GM21529 (cell line): Measurements from ENCODE around the gene SLC25A31.

Experiments
- ATAC-seq: cut with Tn5 transposase; IDR thresholded peaks from one replicate; pipeline ENCODE4 v1.9.1; 2021; ENCODE audit not compliant: unreplicated experiment

Gene SLC25A31

DNA sequence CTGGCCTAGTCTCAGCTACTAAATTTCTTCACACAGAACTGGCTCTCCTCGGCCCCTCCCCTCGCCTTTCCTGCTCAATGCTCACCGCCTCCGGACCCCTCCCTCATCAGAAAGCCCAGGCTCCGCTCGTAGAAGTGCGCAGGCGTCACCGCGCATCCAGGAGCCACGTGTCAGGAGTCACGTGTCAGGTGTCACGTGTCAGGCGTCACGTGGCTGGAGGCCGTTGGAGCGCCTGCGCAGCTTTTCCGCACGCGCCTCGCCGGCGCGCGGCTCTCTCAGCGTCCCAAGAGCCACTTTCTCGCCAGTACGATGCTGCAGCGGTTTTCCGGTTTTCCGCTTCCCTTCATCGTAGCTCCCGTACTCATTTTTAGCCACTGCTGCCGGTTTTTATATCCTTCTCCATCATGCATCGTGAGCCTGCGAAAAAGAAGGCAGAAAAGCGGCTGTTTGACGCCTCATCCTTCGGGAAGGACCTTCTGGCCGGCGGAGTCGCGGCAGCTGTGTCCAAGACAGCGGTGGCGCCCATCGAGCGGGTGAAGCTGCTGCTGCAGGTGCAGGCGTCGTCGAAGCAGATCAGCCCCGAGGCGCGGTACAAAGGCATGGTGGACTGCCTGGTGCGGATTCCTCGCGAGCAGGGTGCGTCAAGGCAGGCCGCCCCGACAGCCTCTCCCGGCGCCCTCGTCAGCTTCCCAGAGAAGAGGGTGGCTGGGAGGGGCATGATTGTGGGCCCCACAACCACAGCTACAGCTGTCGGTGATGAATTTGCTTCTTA is at the start of gene SLC25A31:
Gene SLC25A31 (plus strand): TSS at position 259 of the 772 bp plus-strand sequence. CDS start 146 bp downstream, at position 405.
- no peak for ATAC-seq

DNA sequence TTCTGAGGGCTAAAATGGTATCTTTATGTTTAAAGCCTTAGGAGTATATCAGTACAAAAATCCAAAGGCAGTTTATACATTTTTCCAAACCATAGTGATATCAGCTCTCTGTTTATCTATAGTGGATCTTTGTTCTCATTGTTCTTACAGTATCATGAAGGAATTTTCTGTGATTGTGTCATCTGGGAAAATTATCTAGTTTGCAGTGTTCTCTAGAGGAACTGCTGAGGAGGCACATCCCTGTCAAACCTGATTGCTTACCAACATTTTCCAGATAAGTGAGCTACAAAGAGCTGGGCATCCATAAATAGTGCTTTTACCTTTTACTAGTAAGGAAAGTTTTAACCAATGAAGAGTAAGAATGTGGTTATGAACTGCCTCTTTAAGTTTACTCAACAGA is 44.9 kb upstream of the SLC25A31 start:
- ATAC-seq, result no peak

- no peak for ATAC-seq
Measured at GRCh38 chr4:127686658-127687057, 43.5 kb upstream of the SLC25A31 start.

DNA sequence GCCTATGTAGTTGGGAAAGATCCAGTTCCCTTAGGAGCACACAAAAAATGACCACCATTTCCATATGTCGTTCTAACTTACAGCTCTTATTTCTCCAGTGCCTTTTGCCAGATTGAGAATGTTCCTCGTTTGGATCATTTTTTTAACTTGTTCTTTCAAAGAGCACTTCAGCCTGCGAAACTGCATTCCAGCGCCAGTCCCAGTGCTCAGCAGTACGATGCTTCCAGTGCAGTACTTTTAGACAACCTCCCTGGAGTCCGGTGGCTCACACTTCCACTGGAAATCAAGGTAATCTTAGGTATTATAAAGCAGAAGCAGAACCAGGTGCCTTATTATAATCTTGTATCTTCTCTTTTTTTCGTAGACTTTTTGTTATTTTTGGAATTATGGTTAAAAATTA is 42.6 kb upstream of the SLC25A31 start:
- no peak for ATAC-seq

DNA sequence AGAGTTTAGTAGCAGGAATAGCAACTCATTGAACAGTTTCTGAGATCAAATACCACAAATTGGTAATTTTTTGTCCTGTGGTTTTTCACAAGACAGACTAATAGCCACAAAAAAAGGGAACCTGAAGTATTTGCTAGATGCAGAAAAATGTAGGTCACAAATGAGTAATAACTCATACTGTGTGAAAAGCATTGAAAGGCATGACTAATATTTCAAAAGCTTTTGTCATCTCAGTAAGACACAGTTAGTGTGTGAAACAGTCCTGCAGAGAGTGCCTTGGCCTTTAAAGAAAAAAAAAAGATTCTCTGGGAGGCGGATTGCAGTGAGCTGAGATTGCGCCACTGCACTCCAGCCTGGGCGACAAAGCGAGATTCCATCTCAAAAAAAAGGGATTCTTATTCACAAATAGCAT is 31.4 kb upstream of the SLC25A31 start:
- ATAC-seq, result peak; percentile 100

- ATAC-seq, result no peak
Measured at GRCh38 chr4:127708985-127709384, 21.2 kb upstream of the SLC25A31 start.

GRCh38 chr4:127709456-127709855 is 20.7 kb upstream of the SLC25A31 start:
- no peak for ATAC-seq

DNA sequence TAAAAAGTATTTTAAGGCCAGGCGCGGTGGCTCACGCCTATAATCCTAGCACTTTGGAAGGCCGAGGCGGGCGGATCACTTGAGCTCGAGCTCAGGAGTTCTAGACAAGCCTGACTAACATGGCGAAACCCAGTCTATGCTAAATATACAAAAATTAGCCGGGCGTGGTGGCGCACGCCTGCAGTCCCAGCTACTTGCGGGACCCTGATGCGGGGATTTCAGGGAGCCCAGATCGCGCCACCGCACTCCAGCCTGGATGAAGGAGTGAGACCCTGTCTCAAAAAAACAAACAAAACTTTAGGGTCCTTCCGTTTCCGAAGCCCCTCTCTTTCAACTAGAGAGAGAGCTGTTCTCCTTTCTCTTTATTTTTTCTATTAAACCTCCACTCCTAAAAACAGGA is 1.2 kb downstream of the SLC25A31 start:
- no peak for ATAC-seq

DNA sequence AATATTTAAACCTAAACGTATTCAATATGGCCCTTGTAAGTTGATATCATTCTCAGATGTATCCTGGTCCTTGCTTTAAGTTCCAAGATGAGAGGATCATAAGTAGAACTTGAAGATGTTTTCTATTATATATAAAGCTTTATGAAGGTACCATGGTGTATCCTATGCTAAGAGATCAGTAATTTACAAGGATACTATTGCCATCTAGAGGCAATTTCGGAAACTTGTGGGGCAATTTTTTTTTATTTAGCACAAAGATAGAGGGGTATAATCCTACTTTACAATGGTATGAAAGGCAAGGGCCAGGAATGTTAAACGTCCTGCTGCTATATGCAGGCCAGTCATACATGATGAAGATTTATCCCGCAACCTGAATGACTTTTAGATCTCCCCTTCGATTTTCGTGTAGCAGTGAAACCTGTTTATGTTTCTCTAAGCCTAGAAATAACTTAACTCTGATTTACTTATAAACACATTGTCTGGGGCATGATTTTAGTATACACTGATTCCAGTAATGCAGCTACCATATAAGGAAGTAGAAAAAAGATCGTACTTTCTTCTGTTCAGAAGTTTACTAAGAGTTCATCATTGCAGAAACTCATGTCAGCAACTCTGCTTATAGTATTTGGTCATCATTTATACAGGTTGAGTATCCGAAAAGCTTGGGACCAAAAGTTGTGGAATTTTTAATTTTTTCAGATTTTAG is 2.6 kb downstream of the SLC25A31 start:
- peak; percentile 86 for ATAC-seq

DNA sequence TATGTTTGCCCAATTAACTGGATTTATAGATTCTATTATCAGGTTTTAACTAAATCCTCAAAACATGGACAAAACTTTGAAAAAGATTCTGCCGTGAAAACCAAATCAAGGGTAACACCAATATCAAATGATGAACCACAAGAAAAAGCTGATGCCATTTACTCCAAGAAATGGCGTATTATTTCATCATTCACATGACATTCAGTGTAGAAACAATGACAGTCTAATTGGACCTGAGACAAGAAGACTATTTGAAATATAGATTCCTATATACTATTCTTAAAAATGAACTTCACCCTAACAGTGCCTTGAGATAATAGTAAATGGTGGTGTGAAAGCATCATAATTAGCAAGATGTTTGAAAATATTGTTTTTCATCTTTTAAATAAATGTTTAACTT is 4.8 kb downstream of the SLC25A31 start:
- no peak for ATAC-seq

- ATAC-seq, result no peak
Measured at GRCh38 chr4:127737295-127737694, 7.1 kb downstream of the SLC25A31 start.

- no peak for ATAC-seq
Measured at GRCh38 chr4:127741247-127741646, 11.0 kb downstream of the SLC25A31 start.

GRCh38 chr4:127747883-127748282 is 17.7 kb downstream of the SLC25A31 start:
- ATAC-seq, result no peak

GRCh38 chr4:127748957-127749356 is 18.8 kb downstream of the SLC25A31 start:
- ATAC-seq, result no peak

GRCh38 chr4:127756906-127757305 is 26.7 kb downstream of the SLC25A31 start:
- ATAC-seq, result no peak

- peak; percentile 66 for ATAC-seq
Measured at GRCh38 chr4:127759228-127759820, 29.1 kb downstream of the SLC25A31 start.

- ATAC-seq, result no peak
Measured at GRCh38 chr4:127759893-127760292, 29.7 kb downstream of the SLC25A31 start.

DNA sequence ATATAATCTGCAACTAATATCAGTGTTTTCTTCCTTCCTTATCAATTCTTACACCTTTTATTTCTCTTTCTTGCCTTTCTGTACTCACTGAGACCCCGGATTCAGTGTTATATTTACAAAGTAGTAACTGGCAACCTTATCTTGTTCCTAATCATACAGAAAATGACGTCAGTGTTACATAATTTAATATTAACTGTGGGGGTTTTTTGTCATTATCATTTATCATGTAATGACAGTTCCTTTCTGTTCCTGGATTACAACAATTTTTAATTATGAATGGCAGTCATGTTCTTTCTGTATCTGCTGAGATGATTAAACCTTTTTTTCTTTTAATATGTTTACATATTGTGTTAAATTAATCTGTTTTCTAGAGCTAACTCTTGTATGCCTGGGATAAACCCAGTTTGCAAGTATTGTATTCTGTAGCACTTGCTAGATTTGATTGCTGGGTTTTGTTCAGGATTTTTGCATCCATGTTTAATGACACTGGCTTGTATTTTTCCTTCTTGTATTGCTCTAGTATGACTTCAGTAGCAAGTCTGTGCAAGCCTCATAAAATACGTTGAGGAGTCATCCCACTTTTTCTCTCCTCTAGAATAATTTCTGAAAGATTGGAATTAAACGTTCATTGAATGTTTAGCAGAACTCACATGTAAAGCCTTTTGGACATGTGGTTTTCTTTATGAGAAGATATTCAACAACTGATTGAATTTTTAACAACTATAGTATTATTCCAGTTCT is 41.5 kb downstream of the SLC25A31 start:
- no peak for ATAC-seq

DNA sequence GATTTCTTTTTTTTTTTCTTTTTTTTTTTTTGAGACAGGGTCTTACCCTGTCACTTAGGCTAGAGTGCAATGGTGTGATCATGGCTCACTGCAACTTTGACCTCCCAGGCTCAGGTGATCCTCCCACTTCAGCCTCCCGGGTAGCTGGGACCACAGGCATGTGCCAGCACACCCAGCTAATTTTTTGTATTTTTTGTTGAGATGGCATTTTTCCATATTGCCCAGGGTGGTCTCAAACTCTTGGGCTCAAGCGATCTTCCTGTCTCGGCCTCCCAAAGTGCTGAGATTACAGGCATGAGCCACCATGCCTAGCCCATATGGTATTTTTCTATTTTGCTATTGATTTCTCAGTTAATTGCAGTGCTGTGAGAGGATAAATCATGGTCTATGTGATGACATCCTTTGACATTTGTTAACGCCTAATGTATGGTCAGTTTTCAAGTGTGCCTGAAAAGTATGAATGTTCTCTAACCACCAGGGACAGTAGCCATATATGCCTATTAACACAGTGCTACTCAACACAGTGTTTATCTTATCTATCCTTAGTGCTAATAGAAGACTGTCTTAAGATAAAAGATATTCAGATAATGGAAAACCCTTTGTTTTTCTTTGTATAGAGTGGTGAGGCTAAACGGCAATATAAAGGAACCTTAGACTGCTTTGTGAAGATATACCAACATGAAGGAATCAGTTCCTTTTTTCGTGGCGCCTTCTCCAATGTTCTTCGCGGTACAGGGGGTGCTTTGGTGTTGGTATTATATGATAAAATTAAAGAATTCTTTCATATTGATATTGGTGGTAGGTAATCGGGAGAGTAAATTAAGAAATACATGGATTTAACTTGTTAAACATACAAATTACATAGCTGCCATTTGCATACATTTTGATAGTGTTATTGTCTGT is 42.8 kb downstream of the SLC25A31 start:
- ATAC-seq, result no peak

DNA sequence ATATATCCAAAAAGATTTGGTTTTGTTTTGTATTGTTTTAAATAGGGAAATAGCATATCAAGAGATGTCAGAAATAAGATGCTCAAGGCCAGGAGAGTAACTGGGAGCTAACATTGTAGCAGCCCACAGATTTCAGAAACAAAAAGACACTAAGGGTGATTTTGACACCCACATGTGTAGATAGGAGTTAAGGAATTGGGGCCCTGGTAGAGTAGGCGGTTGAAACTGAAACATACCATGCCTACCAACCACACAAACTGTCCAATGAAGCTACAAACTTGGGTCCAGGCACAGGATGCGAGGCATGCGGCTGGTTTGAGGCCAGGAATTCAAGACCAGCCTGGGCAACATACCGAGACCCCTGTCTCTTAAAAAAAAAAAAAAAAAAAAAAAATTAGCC is 45.6 kb downstream of the SLC25A31 start:
- peak; percentile 46 for ATAC-seq
